ENCODE measurements around the gene HECTD1. TPM values are rescaled to one million over a fixed set of nuclear protein-coding genes. Genes with fewer than 3 reads are reported as not detected.
A peak's percentile ranks its signal among the peaks of the same experiment; 100 is the strongest.

Gene HECTD1
- total and polyA plus RNA-seq, 9 of the 15 experiments (the other 6 are each of a cell fraction or from before 2014, with no cell fraction given) = 27.9 to 111 (median 78.1) TPM

DNA sequence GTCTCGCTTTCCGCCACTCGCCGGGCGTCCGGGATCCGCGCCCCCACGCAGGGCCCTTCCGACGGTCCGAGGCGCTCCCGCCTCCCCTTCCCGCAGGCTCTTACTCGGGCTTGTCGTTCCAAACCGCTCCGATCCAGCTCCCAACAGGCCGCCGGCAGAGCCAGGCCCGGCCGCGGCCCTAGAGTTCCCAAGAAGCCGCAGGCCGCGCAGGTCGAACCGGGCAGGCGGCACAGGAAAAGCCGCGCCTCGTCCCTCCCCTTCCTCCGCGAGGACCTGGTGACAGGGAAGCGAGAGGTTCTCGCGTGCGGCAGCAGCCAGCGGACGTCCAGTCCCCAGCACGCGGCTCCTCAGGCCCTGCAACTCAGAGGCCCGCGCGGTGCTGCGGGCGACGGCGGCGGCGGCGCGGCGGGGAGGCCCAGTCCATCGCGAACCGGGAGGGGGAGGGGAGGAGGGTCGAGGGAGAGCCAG is 272 bp downstream of the HECTD1 start (continued):
- peak; percentile 61 for TF ChIP-seq SAP30 (IDR thresholded peaks at IDR 0.05; ENCODE audit: borderline replicate concordance, insufficient read depth, low read depth, low read length, poor library complexity, severe bottlenecking)
- 0 out of 2 replicates have a peak, but pooled peaks have one; percentile 3 for TF ChIP-seq ZBTB1 (CRISPR knock-in tag; IDR thresholded peaks at IDR 0.05; ENCODE audit: borderline replicate concordance, low read depth)
- TF ChIP-seq, protein P1, sequence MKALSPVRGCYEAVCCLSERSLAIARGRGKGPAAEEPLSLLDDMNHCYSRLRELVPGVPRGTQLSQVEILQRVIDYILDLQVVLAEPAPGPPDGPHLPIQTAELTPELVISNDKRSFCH (CRISPR knock-in tag; IDR thresholded peaks at IDR 0.05) = no peak
- TF ChIP-seq, protein P1 (tag; IDR thresholded peaks at IDR 0.05) = no peak
- TF ChIP-seq, protein P2, sequence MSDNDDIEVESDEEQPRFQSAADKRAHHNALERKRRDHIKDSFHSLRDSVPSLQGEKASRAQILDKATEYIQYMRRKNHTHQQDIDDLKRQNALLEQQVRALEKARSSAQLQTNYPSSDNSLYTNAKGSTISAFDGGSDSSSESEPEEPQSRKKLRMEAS (CRISPR knock-in tag; IDR thresholded peaks at IDR 0.05) = peak; percentile 12
- TF ChIP-seq ARNT (IDR thresholded peaks at IDR 0.05) = no peak
- TF ChIP-seq ZFP36 (IDR thresholded peaks at IDR 0.05; ENCODE audit: low read depth, low read length, partially characterized antibody) = no peak
- no peak for TF ChIP-seq RAD51 (IDR thresholded peaks at IDR 0.05; ENCODE audit: borderline replicate concordance, low read depth)
- TF ChIP-seq ZBTB17 (CRISPR knock-in tag; IDR thresholded peaks at IDR 0.05) = no peak
- TF ChIP-seq BRD4 (IDR thresholded peaks at IDR 0.05) = 0 out of 2 replicates have a peak, but pooled peaks have one; percentile 49
- TF ChIP-seq, protein P3, sequence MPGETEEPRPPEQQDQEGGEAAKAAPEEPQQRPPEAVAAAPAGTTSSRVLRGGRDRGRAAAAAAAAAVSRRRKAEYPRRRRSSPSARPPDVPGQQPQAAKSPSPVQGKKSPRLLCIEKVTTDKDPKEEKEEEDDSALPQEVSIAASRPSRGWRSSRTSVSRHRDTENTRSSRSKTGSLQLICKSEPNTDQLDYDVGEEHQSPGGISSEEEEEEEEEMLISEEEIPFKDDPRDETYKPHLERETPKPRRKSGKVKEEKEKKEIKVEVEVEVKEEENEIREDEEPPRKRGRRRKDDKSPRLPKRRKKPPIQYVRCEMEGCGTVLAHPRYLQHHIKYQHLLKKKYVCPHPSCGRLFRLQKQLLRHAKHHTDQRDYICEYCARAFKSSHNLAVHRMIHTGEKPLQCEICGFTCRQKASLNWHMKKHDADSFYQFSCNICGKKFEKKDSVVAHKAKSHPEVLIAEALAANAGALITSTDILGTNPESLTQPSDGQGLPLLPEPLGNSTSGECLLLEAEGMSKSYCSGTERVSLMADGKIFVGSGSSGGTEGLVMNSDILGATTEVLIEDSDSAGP (CRISPR knock-in tag; IDR thresholded peaks at IDR 0.05) = no peak
- no peak for TF ChIP-seq MTF1 (CRISPR knock-in tag; IDR thresholded peaks at IDR 0.05; ENCODE audit: borderline replicate concordance)
- no peak for TF ChIP-seq ZNF24 (IDR thresholded peaks at IDR 0.05)
- peak; percentile 66 for TF ChIP-seq FIP1L1 (IDR thresholded peaks at IDR 0.05; ENCODE audit: low read depth, low read length, poor library complexity, severe bottlenecking)
- TF ChIP-seq, protein P4, sequence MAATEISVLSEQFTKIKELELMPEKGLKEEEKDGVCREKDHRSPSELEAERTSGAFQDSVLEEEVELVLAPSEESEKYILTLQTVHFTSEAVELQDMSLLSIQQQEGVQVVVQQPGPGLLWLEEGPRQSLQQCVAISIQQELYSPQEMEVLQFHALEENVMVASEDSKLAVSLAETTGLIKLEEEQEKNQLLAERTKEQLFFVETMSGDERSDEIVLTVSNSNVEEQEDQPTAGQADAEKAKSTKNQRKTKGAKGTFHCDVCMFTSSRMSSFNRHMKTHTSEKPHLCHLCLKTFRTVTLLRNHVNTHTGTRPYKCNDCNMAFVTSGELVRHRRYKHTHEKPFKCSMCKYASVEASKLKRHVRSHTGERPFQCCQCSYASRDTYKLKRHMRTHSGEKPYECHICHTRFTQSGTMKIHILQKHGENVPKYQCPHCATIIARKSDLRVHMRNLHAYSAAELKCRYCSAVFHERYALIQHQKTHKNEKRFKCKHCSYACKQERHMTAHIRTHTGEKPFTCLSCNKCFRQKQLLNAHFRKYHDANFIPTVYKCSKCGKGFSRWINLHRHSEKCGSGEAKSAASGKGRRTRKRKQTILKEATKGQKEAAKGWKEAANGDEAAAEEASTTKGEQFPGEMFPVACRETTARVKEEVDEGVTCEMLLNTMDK (IDR thresholded peaks at IDR 0.05; ENCODE audit: borderline replicate concordance, insufficient read depth, low read depth, low read length, poor library complexity, severe bottlenecking) = no peak
- no peak for TF ChIP-seq ZNF583 (CRISPR knock-in tag; IDR thresholded peaks at IDR 0.05)
- no peak for TF ChIP-seq PYGO2 (tag; IDR thresholded peaks at IDR 0.05)
- TF ChIP-seq, protein P5, sequence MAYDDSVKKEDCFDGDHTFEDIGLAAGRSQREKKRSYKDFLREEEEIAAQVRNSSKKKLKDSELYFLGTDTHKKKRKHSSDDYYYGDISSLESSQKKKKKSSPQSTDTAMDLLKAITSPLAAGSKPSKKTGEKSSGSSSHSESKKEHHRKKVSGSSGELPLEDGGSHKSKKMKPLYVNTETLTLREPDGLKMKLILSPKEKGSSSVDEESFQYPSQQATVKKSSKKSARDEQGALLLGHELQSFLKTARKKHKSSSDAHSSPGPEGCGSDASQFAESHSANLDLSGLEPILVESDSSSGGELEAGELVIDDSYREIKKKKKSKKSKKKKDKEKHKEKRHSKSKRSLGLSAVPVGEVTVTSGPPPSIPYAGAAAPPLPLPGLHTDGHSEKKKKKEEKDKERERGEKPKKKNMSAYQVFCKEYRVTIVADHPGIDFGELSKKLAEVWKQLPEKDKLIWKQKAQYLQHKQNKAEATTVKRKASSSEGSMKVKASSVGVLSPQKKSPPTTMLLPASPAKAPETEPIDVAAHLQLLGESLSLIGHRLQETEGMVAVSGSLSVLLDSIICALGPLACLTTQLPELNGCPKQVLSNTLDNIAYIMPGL (CRISPR knock-in tag; IDR thresholded peaks at IDR 0.05) = no peak

Data from K562 (cell line).